Ectodermal cell (in vitro differentiated cells): ENCODE results near the gene SAYSD1.

Experiments used
- H3K27ac ChIP-seq: 2 replicates; pipeline ENCODE4 v1.7.0; 2013; ENCODE audit warnings: mild to moderate bottlenecking, low read depth, low read length; ENCODE audit not compliant: insufficient read depth, poor library complexity, severe bottlenecking
- H3K27me3 ChIP-seq: 2 replicates; pipeline ENCODE4 v1.7.0; 2013; ENCODE audit warnings: mild to moderate bottlenecking, low read length; ENCODE audit not compliant: insufficient read depth, control insufficient read depth, poor library complexity, severe bottlenecking
- H3K36me3 ChIP-seq: one replicate; pipeline ENCODE4 v1.7.0; 2013; ENCODE audit warnings: low read length; ENCODE audit not compliant: control insufficient read depth, insufficient read depth
- H3K4me1 ChIP-seq: one replicate; pipeline ENCODE4 v1.7.0; 2013; ENCODE audit warnings: low read length; ENCODE audit not compliant: control insufficient read depth, insufficient read depth
- H3K4me3 ChIP-seq: 2 replicates; pipeline ENCODE4 v1.7.0; 2013; ENCODE audit warnings: low read depth, low read length, control low read depth; ENCODE audit not compliant: insufficient read depth
- H3K9me3 ChIP-seq: 2 replicates; pipeline ENCODE4 v1.7.0; 2013; ENCODE audit warnings: mild to moderate bottlenecking, low read length, moderate library complexity; ENCODE audit not compliant: control insufficient read depth
- WGBS, 2 experiments: methylation state at CpG; one replicate each; pipeline ENCODE4 v1.1.7; 2013; ENCODE audit warnings: missing lambda C conversion rate in 2 of 2; 5-methylcytosine and 5-hydroxymethylcytosine counted together

The SAYSD1 gene

GRCh38 chr6:39092124-39092523 is 22.9 kb downstream of the SAYSD1 start:
- H3K4me1 ChIP-seq = peaks cover 17% of the 10 kb centered on the region
- no peak overlapping the region for H3K4me3 ChIP-seq
- H3K9me3 ChIP-seq = no peaks in the 10 kb centered on the region
- no peaks in the 10 kb centered on the region for H3K27me3 ChIP-seq
- no peak overlapping the region for H3K27ac ChIP-seq
- WGBS, 2 experiments = 10 to 44% methylated on average over 1 of the region's 1 CpG
- no peaks in the 10 kb centered on the region for H3K36me3 ChIP-seq

- Histone ChIP-seq H3K27me3 (no peaks in the 10 kb centered on the region), H3K36me3 (no peaks in the 10 kb centered on the region), H3K4me1 (peaks cover 17% of the 10 kb centered on the region), H3K27ac (no peak overlapping the region), H3K9me3 (no peaks in the 10 kb centered on the region), H3K4me3 (no peak overlapping the region)
- WGBS, 2 experiments = 83 to 93% methylated on average over 7 of the region's 7 CpGs
Measured at GRCh38 chr6:39091220-39091619, 23.8 kb downstream of the SAYSD1 start.

GRCh38 chr6:39090036-39090435 is 24.9 kb downstream of the SAYSD1 start:
- Histone ChIP-seq H3K4me1 (peaks cover 17% of the 10 kb centered on the region), H3K36me3 (no peaks in the 10 kb centered on the region), H3K9me3 (no peaks in the 10 kb centered on the region), H3K27me3 (no peaks in the 10 kb centered on the region), H3K4me3 (no peak overlapping the region), H3K27ac (no peak overlapping the region)
- WGBS, 2 experiments = 94% methylated on average over 4 of the region's 4 CpGs

- Histone ChIP-seq H3K9me3 (no peaks in the 10 kb centered on the region), H3K4me3 (no peak overlapping the region), H3K4me1 (peaks cover 17% of the 10 kb centered on the region), H3K27ac (no peak overlapping the region), H3K36me3 (no peaks in the 10 kb centered on the region), H3K27me3 (no peaks in the 10 kb centered on the region)
- WGBS, 2 experiments = 7% methylated on average over 4 of the region's 4 CpGs
Measured at GRCh38 chr6:39088331-39088730, 26.7 kb downstream of the SAYSD1 start.

GRCh38 chr6:39087197-39087596 is 27.8 kb downstream of the SAYSD1 start:
- Histone ChIP-seq H3K36me3 (no peaks in the 10 kb centered on the region), H3K4me3 (no peak overlapping the region), H3K27me3 (no peaks in the 10 kb centered on the region), H3K4me1 (peaks cover 14% of the 10 kb centered on the region), H3K27ac (no peak overlapping the region), H3K9me3 (no peaks in the 10 kb centered on the region)
- 77 to 81% methylated on average over 7 of the region's 7 CpGs for WGBS, 2 experiments

GRCh38 chr6:39086711-39087110 is 28.3 kb downstream of the SAYSD1 start:
- H3K4me3 ChIP-seq = no peak overlapping the region
- 91 to 92% methylated on average over 6 of the region's 6 CpGs for WGBS, 2 experiments
- H3K9me3 ChIP-seq = no peaks in the 10 kb centered on the region
- H3K36me3 ChIP-seq = no peaks in the 10 kb centered on the region
- H3K27me3 ChIP-seq = no peaks in the 10 kb centered on the region
- H3K27ac ChIP-seq = no peak overlapping the region
- peaks cover 14% of the 10 kb centered on the region for H3K4me1 ChIP-seq

GRCh38 chr6:39086294-39086693 is 28.7 kb downstream of the SAYSD1 start:
- Histone ChIP-seq H3K27me3 (no peaks in the 10 kb centered on the region), H3K27ac (no peak overlapping the region), H3K4me3 (no peak overlapping the region), H3K4me1 (peaks cover 14% of the 10 kb centered on the region), H3K9me3 (no peaks in the 10 kb centered on the region), H3K36me3 (no peaks in the 10 kb centered on the region)
- 92 to 93% methylated on average over 7 of the region's 7 CpGs for WGBS, 2 experiments

- H3K9me3 ChIP-seq = no peaks in the 10 kb centered on the region
- H3K4me3 ChIP-seq = no peak overlapping the region
- no peak overlapping the region for H3K27ac ChIP-seq
- WGBS, 2 experiments = 66 to 81% methylated on average over 3 to 5 of the region's 5 CpGs
- no peaks in the 10 kb centered on the region for H3K36me3 ChIP-seq
- no peaks in the 10 kb centered on the region for H3K27me3 ChIP-seq
- peaks cover 14% of the 10 kb centered on the region for H3K4me1 ChIP-seq
Measured at GRCh38 chr6:39085129-39085797, 29.7 kb downstream of the SAYSD1 start.

GRCh38 chr6:39084506-39084905 is 30.5 kb downstream of the SAYSD1 start:
- no peaks in the 10 kb centered on the region for H3K36me3 ChIP-seq
- H3K27me3 ChIP-seq = no peaks in the 10 kb centered on the region
- no peak overlapping the region for H3K4me3 ChIP-seq
- WGBS, 2 experiments = 85 to 90% methylated on average over 7 of the region's 7 CpGs
- no peak overlapping the region for H3K27ac ChIP-seq
- H3K4me1 ChIP-seq = peaks cover 14% of the 10 kb centered on the region
- H3K9me3 ChIP-seq = no peaks in the 10 kb centered on the region

GRCh38 chr6:39083231-39083634 is 31.8 kb downstream of the SAYSD1 start:
- Histone ChIP-seq H3K9me3 (no peaks in the 10 kb centered on the region), H3K4me1 (peaks cover 7% of the 10 kb centered on the region), H3K27ac (no peak overlapping the region), H3K27me3 (no peaks in the 10 kb centered on the region), H3K4me3 (no peak overlapping the region), H3K36me3 (no peaks in the 10 kb centered on the region)
- 91 to 92% methylated on average over 2 of the region's 2 CpGs for WGBS, 2 experiments

- no peaks in the 10 kb centered on the region for H3K4me1 ChIP-seq
- H3K27me3 ChIP-seq = no peaks in the 10 kb centered on the region
- H3K4me3 ChIP-seq = no peak overlapping the region
- no peaks in the 10 kb centered on the region for H3K9me3 ChIP-seq
- H3K36me3 ChIP-seq = no peaks in the 10 kb centered on the region
- H3K27ac ChIP-seq = no peak overlapping the region
- WGBS, 2 experiments = 84 to 88% methylated on average over 8 of the region's 8 CpGs
Measured at GRCh38 chr6:39082310-39082709, 32.7 kb downstream of the SAYSD1 start.
